IPS-NIHi7 (cell line): ENCODE data around the gene CNTROB.

Experiments
- DNase-seq: peaks from one replicate; pipeline ENCODE4 v3.0.0; 2012; ENCODE audit warnings: mixed read lengths; ENCODE audit errors: extremely low spot score

CNTROB gene

GRCh38 chr17:7909089-7909488 is 22.9 kb upstream of the CNTROB start:
- DNase-seq, result no peak

DNA sequence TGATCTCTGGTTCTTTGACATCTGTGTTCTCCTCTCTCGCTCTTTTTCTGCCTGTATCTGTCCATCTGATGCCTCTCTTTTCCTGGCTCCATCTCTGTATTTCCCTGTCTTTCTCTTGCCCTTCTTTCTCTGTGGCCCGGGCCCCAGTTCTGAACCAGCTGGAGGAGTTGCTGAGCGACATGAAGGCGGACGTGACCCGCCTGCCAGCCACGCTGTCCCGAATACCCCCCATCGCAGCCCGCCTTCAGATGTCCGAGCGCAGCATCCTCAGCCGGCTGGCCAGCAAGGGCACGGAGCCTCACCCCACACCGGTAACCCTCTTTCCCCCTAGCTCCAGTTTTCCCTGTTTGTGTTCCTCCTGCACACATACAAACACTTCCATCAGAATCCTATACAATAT is 21.7 kb upstream of the CNTROB start:
- no peak for DNase-seq

GRCh38 chr17:7910711-7911110 is 21.3 kb upstream of the CNTROB start:
- no peak for DNase-seq

DNA sequence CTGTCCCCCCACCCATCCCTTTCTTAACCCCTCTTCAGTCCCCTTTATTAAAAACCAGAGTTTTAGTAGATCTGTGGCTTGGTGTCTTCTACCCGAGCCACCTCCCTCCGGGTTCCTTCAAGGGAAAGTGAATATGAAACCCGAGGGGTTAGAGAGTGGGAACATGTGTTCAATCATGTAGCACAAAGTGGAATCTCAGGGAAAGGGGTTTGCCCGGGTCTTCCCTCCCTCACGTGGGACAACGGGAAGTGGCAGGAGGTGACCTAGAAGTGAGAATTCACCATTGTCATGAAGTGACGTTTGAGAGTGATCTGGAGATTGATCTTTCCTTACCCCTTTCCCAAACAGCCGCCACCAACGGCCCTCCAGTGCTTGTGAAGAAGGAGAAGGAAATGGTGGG is 20.9 kb upstream of the CNTROB start:
- DNase-seq, result no peak

- peak; percentile 64 for DNase-seq
These were observed 19.0 kb upstream of the CNTROB start for GRCh38 chr17:7912927-7913524.

- DNase-seq, result no peak
These were observed 16.8 kb upstream of the CNTROB start for GRCh38 chr17:7915179-7915610.

GRCh38 chr17:7915611-7916384 is 16.2 kb upstream of the CNTROB start, which contains the start of gene RNF227:
Gene RNF227, minus strand, starts transcription at chr17:7916289. Its CDS starts 94 bp downstream, at chr17:7916195.
- DNase-seq, result peak; percentile 83

- no peak for DNase-seq
These were observed 15.7 kb upstream of the CNTROB start for GRCh38 chr17:7916385-7916682.

- no peak for DNase-seq
These were observed 15.2 kb upstream of the CNTROB start for GRCh38 chr17:7916808-7917207.

DNA sequence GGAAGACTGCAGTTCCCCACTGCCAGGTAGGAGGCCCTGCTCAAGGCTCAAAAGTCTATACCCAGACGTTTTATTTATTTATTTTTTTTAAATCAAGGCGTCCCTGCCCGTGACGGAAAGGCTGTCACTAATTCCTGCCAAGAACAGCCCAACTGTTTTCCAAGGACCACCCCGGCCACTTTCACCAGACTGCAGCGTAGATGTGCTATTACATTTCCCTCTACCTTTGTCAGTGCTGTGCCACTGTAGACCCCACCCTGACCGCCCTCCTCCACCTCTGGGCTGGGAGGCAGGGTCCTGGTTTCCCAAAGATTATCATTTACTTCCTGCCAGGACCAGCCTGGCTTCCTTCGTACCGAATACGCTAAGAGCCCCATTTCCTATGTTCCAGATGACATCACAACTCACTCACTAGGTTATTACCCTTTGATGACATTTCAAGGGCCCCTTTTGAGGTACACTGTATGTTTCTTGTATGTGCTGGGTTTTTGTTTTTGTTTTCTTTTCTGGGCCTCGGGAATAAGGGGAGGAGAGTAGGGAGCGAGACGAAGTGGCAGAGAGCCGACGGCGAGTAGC is 9.6 kb upstream of the CNTROB start:
- DNase-seq, result no peak

DNA sequence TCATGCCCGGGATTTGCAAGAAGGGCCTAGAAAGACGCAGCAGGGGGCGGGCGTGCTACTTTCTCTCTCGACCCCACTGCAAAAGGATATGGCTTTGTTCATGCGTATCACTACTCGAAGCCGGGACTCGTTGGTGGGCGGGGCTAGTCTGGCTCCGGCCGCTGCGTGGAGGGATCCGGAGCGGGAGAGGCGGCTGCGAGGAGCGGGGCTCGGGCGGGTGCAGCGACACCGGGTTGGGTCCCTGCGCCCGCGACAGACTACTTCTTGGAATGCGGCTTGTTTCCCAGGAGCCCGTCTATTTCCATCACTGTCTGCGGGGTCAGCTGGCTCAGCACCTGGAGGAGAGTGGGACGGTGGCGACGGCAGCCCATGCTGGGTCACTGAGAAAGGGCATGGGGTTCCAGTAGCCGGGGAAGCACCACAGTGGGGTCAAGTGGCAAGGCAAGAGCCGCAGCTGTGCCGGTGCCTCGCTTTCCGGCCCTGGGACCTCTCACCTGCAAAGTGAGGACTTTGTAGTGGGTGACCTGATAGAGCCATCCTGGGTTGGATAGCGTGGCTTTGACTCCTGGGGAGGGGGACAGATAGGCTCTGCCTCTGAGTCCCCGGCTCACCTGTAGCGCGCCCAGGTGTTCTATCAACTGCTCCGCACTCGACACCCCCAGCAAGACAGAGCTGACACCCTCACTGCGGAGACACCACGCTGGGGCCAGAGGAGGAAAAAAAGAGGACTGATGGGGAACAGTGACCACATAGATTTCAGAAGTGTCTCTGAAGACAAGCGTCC is 9.0 kb upstream of the CNTROB start:
- peak; percentile 78 for DNase-seq

- DNase-seq, result peak; percentile 29
These were observed 4.4 kb upstream of the CNTROB start for GRCh38 chr17:7927596-7927995.

DNA sequence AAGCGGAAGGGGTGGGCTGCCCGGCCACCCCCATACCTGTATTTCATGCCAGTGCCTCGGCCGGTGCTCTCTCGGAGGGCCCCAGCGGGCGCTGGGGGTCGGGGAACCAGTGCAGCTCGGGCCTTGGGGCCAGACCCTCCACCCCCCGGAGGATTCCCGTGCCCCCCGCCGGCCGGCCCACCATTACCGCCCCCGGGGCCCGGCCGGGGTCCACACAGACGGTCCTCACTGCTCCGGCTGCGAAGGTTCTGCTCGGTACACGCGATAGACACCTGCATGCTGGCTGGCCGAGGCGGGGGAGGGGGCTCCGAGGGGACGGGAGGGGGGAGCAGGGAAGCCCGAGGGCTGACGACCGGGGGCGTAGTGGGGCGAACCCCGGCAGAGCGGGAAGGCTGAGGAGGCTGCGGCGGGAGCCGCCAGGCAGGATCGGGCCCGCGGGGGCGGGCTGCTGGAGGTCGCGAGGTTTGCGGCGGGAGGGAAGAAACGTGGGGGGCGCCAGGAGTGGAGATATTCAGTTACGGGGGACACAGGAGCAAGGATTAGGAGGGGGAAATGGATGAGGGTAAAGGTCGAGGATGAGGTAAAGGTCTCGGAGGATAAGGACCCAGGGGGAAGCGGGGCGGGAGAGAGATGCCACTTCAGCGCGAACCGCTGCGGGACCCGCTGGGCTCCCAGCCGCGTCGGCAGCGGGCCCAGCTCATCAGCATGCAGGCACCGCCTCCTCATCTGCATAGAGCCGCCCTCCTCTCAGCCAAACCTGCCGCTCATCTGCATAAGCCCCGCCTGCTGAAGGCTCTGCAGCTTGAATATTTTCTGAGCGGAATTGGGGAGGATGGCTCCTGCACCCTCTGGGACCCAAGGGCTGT is 2.6 kb upstream of the CNTROB start, which contains the start of gene KCNAB3:
Gene KCNAB3 (minus strand): TSS at position 699 of the 866 bp plus-strand sequence. CDS start 421 bp downstream, at position 278.
- peak; percentile 88 for DNase-seq

- DNase-seq, result no peak
These were observed 970 bp upstream of the CNTROB start for GRCh38 chr17:7930841-7931631.

GRCh38 chr17:7932483-7932891 is 481 bp downstream of the CNTROB start:
- DNase-seq, result peak; percentile 51

DNA sequence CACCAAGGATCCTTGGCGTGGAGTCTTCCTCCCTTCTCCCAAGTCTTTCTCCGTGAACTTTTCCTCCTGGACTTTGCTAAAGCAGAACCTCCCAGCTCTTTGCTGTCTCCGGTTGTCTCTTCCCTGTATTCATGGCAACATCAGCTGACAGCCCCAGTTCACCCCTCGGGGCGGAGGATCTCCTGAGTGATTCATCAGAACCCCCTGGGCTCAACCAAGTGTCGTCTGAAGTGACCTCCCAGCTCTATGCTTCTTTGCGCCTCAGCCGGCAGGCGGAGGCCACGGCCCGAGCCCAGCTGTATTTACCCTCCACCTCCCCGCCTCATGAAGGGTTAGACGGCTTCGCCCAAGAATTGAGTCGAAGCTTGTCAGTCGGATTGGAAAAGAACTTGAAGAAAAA is 943 bp downstream of the CNTROB start:
- peak; percentile 72 for DNase-seq

GRCh38 chr17:7935859-7936258 is 3.9 kb downstream of the CNTROB start:
- no peak for DNase-seq

- DNase-seq, result no peak
These were observed 8.0 kb downstream of the CNTROB start for GRCh38 chr17:7940034-7940433.

DNA sequence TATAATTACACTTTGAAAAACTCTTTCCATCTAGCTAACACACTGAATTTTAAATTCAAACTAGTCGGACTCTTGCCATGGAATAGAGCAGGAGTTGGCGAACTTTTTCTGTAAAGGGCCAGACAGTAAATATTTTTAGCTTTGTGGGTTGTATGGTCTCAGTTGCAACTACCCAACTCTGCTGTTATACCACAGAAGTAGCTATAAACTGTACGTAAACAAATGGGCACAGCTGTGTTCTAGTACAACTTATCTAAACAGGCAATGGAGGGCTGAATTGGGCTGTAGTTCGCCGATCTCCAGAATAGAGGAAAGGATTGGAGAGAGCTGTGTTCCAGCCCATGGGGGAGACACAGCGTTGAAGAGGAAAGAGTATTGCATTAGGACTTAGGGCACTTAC is 8.7 kb downstream of the CNTROB start:
- no peak for DNase-seq

GRCh38 chr17:7943291-7943690 is 11.3 kb downstream of the CNTROB start:
- no peak for DNase-seq
